ENCODE data around the gene TXNL4A. TPM values are rescaled to one million over a fixed set of nuclear protein-coding genes. Genes with fewer than 3 reads are reported as not detected.

The TXNL4A gene
- total RNA-seq, 2 donors from 2014 or later: 75.2 to 77.2 TPM

GRCh38 chr18:79938196-79938595 is 50.2 kb downstream of the TXNL4A start:
- H3K27me3 Mint-ChIP-seq: no peaks in the 10 kb centered on the region
- no peak overlapping the region for H3K27ac Mint-ChIP-seq
- DNase-seq (no peak), ATAC-seq (no peak)
- H3K4me3 Mint-ChIP-seq: no peak overlapping the region
- H3K9me3 ChIP-seq (ENCODE audit: control insufficient read depth, low read length, poor library complexity, severe bottlenecking): peaks cover 2% of the 10 kb centered on the region
- peaks cover 14% of the 10 kb centered on the region for H3K4me1 Mint-ChIP-seq
- peaks cover 13% of the 10 kb centered on the region for H3K36me3 Mint-ChIP-seq (ENCODE audit: low read depth)

GRCh38 chr18:79937103-79937860 is 51.1 kb downstream of the TXNL4A start:
- H3K4me1 Mint-ChIP-seq: peaks cover 12% of the 10 kb centered on the region
- peaks cover 12% of the 10 kb centered on the region for H3K36me3 Mint-ChIP-seq (ENCODE audit: low read depth)

GRCh38 chr18:79936641-79937040 is 51.7 kb downstream of the TXNL4A start:
- Mint-ChIP-seq H3K4me1 (peaks cover 7% of the 10 kb centered on the region), H3K27me3 (no peaks in the 10 kb centered on the region), H3K36me3 (ENCODE audit: low read depth) (peaks cover 11% of the 10 kb centered on the region), H3K27ac (no peak overlapping the region), H3K4me3 (no peak overlapping the region)
- peaks cover 10% of the 10 kb centered on the region for H3K9me3 ChIP-seq (ENCODE audit: control insufficient read depth, low read length, poor library complexity, severe bottlenecking)
- no peak for DNase-seq
- ATAC-seq: no peak

More at GRCh38 chr18:79937103-79937860, 51.1 kb downstream of the TXNL4A start:
- no peak overlapping the region for H3K27ac Mint-ChIP-seq
- ATAC-seq: no peak
- H3K9me3 ChIP-seq (ENCODE audit: control insufficient read depth, low read length, poor library complexity, severe bottlenecking): peaks cover 10% of the 10 kb centered on the region
- H3K27me3 Mint-ChIP-seq: no peaks in the 10 kb centered on the region
- H3K4me3 Mint-ChIP-seq: no peak overlapping the region
- no peak for DNase-seq

- no peak for DNase-seq
- Mint-ChIP-seq H3K27ac (no peak overlapping the region), H3K4me1 (peaks cover 7% of the 10 kb centered on the region), H3K4me3 (no peak overlapping the region), H3K27me3 (no peaks in the 10 kb centered on the region), H3K36me3 (ENCODE audit: low read depth) (peaks cover 11% of the 10 kb centered on the region)
- ATAC-seq: no peak
- H3K9me3 ChIP-seq (ENCODE audit: control insufficient read depth, low read length, poor library complexity, severe bottlenecking): peaks cover 13% of the 10 kb centered on the region
These were observed 52.4 kb downstream of the TXNL4A start for GRCh38 chr18:79935925-79936324.

GRCh38 chr18:79935499-79935898 is 52.9 kb downstream of the TXNL4A start:
- H3K27me3 Mint-ChIP-seq: no peaks in the 10 kb centered on the region
- no peak for ATAC-seq
- H3K4me3 Mint-ChIP-seq: no peak overlapping the region
- peaks cover 11% of the 10 kb centered on the region for H3K36me3 Mint-ChIP-seq (ENCODE audit: low read depth)
- DNase-seq: no peak
- H3K4me1 Mint-ChIP-seq: peaks cover 7% of the 10 kb centered on the region
- H3K9me3 ChIP-seq (ENCODE audit: control insufficient read depth, low read length, poor library complexity, severe bottlenecking): peaks cover 13% of the 10 kb centered on the region
- H3K27ac Mint-ChIP-seq: no peak overlapping the region

- Mint-ChIP-seq H3K36me3 (ENCODE audit: low read depth) (peaks cover 11% of the 10 kb centered on the region), H3K4me1 (peaks cover 7% of the 10 kb centered on the region), H3K27me3 (no peaks in the 10 kb centered on the region), H3K4me3 (no peak overlapping the region), H3K27ac (no peak overlapping the region)
- DNase-seq (no peak), ATAC-seq (no peak)
- peaks cover 16% of the 10 kb centered on the region for H3K9me3 ChIP-seq (ENCODE audit: control insufficient read depth, low read length, poor library complexity, severe bottlenecking)
These were observed 53.3 kb downstream of the TXNL4A start for GRCh38 chr18:79935098-79935480.

- H3K9me3 ChIP-seq (ENCODE audit: control insufficient read depth, low read length, poor library complexity, severe bottlenecking): peaks cover 20% of the 10 kb centered on the region
- no peak overlapping the region for H3K4me3 Mint-ChIP-seq
- peaks cover 11% of the 10 kb centered on the region for H3K36me3 Mint-ChIP-seq (ENCODE audit: low read depth)
- peaks cover 2% of the 10 kb centered on the region for H3K4me1 Mint-ChIP-seq
- H3K27ac Mint-ChIP-seq: no peak overlapping the region
- no peaks in the 10 kb centered on the region for H3K27me3 Mint-ChIP-seq
- ATAC-seq: no peak
- no peak for DNase-seq
These were observed 53.9 kb downstream of the TXNL4A start for GRCh38 chr18:79934311-79935097.

GRCh38 chr18:79933765-79934164 is 54.6 kb downstream of the TXNL4A start:
- no peak for ATAC-seq
- no peak for DNase-seq
- Mint-ChIP-seq H3K4me3 (no peak overlapping the region), H3K27me3 (no peaks in the 10 kb centered on the region), H3K27ac (no peak overlapping the region), H3K4me1 (no peaks in the 10 kb centered on the region), H3K36me3 (ENCODE audit: low read depth) (peaks cover 11% of the 10 kb centered on the region)
- H3K9me3 ChIP-seq (ENCODE audit: control insufficient read depth, low read length, poor library complexity, severe bottlenecking): peaks cover 20% of the 10 kb centered on the region

GRCh38 chr18:79932907-79933306 is 55.5 kb downstream of the TXNL4A start:
- H3K4me1 Mint-ChIP-seq: no peaks in the 10 kb centered on the region
- DNase-seq: no peak
- no peak for ATAC-seq
- H3K36me3 Mint-ChIP-seq (ENCODE audit: low read depth): peaks cover 8% of the 10 kb centered on the region
- H3K4me3 Mint-ChIP-seq: no peak overlapping the region
- H3K27ac Mint-ChIP-seq: no peak overlapping the region
- H3K27me3 Mint-ChIP-seq: no peaks in the 10 kb centered on the region
- peaks cover 20% of the 10 kb centered on the region for H3K9me3 ChIP-seq (ENCODE audit: control insufficient read depth, low read length, poor library complexity, severe bottlenecking)

GRCh38 chr18:79931475-79931874 is 56.9 kb downstream of the TXNL4A start:
- H3K27ac Mint-ChIP-seq: no peak overlapping the region
- H3K4me3 Mint-ChIP-seq: no peak overlapping the region
- no peak for ATAC-seq
- no peak for DNase-seq
- no peaks in the 10 kb centered on the region for H3K27me3 Mint-ChIP-seq
- H3K4me1 Mint-ChIP-seq: no peaks in the 10 kb centered on the region
- peaks cover 20% of the 10 kb centered on the region for H3K9me3 ChIP-seq (ENCODE audit: control insufficient read depth, low read length, poor library complexity, severe bottlenecking)
- peaks cover 5% of the 10 kb centered on the region for H3K36me3 Mint-ChIP-seq (ENCODE audit: low read depth)

GRCh38 chr18:79930020-79930642 is 58.2 kb downstream of the TXNL4A start:
- Mint-ChIP-seq H3K36me3 (ENCODE audit: low read depth) (peaks cover 3% of the 10 kb centered on the region), H3K4me3 (no peak overlapping the region), H3K4me1 (no peaks in the 10 kb centered on the region), H3K27ac (no peak overlapping the region), H3K27me3 (no peaks in the 10 kb centered on the region)
- DNase-seq (no peak), ATAC-seq (no peak)
- peaks cover 20% of the 10 kb centered on the region for H3K9me3 ChIP-seq (ENCODE audit: control insufficient read depth, low read length, poor library complexity, severe bottlenecking)

- Mint-ChIP-seq H3K27ac (no peak overlapping the region), H3K36me3 (ENCODE audit: low read depth) (peaks cover 5% of the 10 kb centered on the region), H3K4me1 (no peaks in the 10 kb centered on the region), H3K27me3 (no peaks in the 10 kb centered on the region), H3K4me3 (no peak overlapping the region)
- H3K9me3 ChIP-seq (ENCODE audit: control insufficient read depth, low read length, poor library complexity, severe bottlenecking): peaks cover 18% of the 10 kb centered on the region
- DNase-seq (no peak), ATAC-seq (no peak)
These were observed 59.8 kb downstream of the TXNL4A start for GRCh38 chr18:79928563-79928960.
